H1 (cell line): ENCODE results near the gene PRMT1. TPM values are rescaled to one million over a fixed set of nuclear protein-coding genes. Genes with fewer than 3 reads are reported as not detected.

Experiments used
- BRCA1 ChIP-seq: IDR thresholded peaks from 2 replicates; pipeline ENCODE4 v1.6.1; 2012; ENCODE audit warnings: low read depth, low read length, improper control_type of control experiment
- CREB1 ChIP-seq: IDR thresholded peaks from 2 replicates; pipeline ENCODE4 v1.6.1; 2012; ENCODE audit warnings: inconsistent platforms
- CTBP2 ChIP-seq: IDR thresholded peaks from 2 replicates; pipeline ENCODE4 v1.7.0; 2011; ENCODE audit warnings: borderline replicate concordance, mild to moderate bottlenecking, moderate library complexity, mixed read lengths, low read length; ENCODE audit not compliant: insufficient read depth, insufficient read length
- CTCF ChIP-seq, 3 experiments: IDR thresholded peaks; 1 replicate in 2 of 3; 2 replicates in 1 of 3; pipeline versions ENCODE4 v1.5.1 to v1.6.1; 2011; ENCODE audit warnings: low read length in 3 of 3, mild to moderate bottlenecking in 3 of 3, inconsistent platforms in 2 of 3, low read depth in 1 of 3, moderate library complexity in 1 of 3; ENCODE audit not compliant: insufficient read depth in 1 of 3; ENCODE audit errors: control extremely low read depth in 1 of 3
- EP300 ChIP-seq, 2 experiments: IDR thresholded peaks; 1 replicate in 1 of 2; 2 replicates in 1 of 2; pipeline ENCODE4 v1.6.1; 2011 to 2012; ENCODE audit warnings: low read depth in 2 of 2, low read length in 2 of 2, mild to moderate bottlenecking in 2 of 2, borderline replicate concordance in 1 of 2, inconsistent platforms in 1 of 2, moderate library complexity in 1 of 2
- EZH2 ChIP-seq: fragments of 200-600 bp; sonication (generic); IDR thresholded peaks from 2 replicates; pipeline ENCODE4 v1.7.1; 2012; ENCODE audit warnings: low read depth, mild to moderate bottlenecking, moderate library complexity, low read length, inconsistent platforms; ENCODE audit not compliant: severe bottlenecking
- POLR2AphosphoS5 ChIP-seq: IDR thresholded peaks from 2 replicates; pipeline ENCODE4 v1.6.1; 2011; ENCODE audit warnings: low read depth, low read length
- TAF1 ChIP-seq: IDR thresholded peaks from 2 replicates; pipeline ENCODE4 v1.6.1; 2011; ENCODE audit warnings: mild to moderate bottlenecking, low read depth, low read length
- polyA plus RNA-seq, 7 experiments: library from polyadenylated mRNA; depleted of rRNA in 3 of 7; stranded (reverse) in 5 of 7; unstranded in 2 of 7; fragments of >200 nt in 5 of 7; fragments of 200-250 nt in 2 of 7; gene quantifications; 1 replicate in 5 of 7; 2 replicates in 1 of 7; 4 replicates in 1 of 7; pipeline versions ENCODE4 v1.2.1 to v1.2.3, GENCODE V29; 2011 to 2013; ENCODE audit warnings: missing spikeins in 2 of 7, mixed read lengths in 2 of 7
- total RNA-seq: library from RNA; stranded (reverse); fragmentation: NEBNext Ultra II Directional; extraction: Animal tissue kit (Norgen Biotek cat#: 25700); gene quantifications from 2 replicates; pipeline ENCODE4 v1.2.1, GENCODE V29; 2021
- TF ChIP-seq, protein P1 (sequence below): fragments of 300-600 bp; sonication (generic); IDR thresholded peaks from 2 replicates; pipeline ENCODE4 v1.7.1; 2012; ENCODE audit warnings: low read length, moderate library complexity, mild to moderate bottlenecking, inconsistent platforms; ENCODE audit not compliant: insufficient replicate concordance

The PRMT1 gene
- total and polyA plus RNA-seq, 2 of the 8 experiments (the other 6 are each of a cell fraction or from before 2014, with no cell fraction given): 561 to 1,215 TPM

DNA sequence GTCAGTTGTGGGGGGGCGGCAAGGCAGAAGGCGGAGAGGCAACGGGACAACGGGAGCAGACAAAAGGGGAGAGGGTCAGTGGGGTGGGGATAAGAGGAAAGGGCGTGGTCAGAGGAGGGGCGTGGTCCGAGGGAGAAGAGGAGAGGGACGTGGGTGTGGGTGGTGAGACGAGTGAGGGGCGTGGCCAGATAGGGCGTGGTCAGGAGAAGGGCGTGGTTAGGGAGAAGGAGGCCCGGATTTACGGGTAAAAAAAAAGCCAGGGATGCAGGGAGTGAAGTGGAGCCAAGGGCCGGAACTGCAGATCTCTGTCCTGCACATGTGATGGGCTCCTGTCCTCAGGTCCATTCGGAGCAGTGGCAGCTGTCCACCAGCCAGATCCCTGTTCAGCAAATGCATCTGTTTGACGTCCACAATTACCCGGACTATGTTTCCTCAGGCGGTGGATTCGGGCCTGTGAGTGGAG is 35.4 kb downstream of the PRMT1 start (continued):
- TF ChIP-seq, protein P1, sequence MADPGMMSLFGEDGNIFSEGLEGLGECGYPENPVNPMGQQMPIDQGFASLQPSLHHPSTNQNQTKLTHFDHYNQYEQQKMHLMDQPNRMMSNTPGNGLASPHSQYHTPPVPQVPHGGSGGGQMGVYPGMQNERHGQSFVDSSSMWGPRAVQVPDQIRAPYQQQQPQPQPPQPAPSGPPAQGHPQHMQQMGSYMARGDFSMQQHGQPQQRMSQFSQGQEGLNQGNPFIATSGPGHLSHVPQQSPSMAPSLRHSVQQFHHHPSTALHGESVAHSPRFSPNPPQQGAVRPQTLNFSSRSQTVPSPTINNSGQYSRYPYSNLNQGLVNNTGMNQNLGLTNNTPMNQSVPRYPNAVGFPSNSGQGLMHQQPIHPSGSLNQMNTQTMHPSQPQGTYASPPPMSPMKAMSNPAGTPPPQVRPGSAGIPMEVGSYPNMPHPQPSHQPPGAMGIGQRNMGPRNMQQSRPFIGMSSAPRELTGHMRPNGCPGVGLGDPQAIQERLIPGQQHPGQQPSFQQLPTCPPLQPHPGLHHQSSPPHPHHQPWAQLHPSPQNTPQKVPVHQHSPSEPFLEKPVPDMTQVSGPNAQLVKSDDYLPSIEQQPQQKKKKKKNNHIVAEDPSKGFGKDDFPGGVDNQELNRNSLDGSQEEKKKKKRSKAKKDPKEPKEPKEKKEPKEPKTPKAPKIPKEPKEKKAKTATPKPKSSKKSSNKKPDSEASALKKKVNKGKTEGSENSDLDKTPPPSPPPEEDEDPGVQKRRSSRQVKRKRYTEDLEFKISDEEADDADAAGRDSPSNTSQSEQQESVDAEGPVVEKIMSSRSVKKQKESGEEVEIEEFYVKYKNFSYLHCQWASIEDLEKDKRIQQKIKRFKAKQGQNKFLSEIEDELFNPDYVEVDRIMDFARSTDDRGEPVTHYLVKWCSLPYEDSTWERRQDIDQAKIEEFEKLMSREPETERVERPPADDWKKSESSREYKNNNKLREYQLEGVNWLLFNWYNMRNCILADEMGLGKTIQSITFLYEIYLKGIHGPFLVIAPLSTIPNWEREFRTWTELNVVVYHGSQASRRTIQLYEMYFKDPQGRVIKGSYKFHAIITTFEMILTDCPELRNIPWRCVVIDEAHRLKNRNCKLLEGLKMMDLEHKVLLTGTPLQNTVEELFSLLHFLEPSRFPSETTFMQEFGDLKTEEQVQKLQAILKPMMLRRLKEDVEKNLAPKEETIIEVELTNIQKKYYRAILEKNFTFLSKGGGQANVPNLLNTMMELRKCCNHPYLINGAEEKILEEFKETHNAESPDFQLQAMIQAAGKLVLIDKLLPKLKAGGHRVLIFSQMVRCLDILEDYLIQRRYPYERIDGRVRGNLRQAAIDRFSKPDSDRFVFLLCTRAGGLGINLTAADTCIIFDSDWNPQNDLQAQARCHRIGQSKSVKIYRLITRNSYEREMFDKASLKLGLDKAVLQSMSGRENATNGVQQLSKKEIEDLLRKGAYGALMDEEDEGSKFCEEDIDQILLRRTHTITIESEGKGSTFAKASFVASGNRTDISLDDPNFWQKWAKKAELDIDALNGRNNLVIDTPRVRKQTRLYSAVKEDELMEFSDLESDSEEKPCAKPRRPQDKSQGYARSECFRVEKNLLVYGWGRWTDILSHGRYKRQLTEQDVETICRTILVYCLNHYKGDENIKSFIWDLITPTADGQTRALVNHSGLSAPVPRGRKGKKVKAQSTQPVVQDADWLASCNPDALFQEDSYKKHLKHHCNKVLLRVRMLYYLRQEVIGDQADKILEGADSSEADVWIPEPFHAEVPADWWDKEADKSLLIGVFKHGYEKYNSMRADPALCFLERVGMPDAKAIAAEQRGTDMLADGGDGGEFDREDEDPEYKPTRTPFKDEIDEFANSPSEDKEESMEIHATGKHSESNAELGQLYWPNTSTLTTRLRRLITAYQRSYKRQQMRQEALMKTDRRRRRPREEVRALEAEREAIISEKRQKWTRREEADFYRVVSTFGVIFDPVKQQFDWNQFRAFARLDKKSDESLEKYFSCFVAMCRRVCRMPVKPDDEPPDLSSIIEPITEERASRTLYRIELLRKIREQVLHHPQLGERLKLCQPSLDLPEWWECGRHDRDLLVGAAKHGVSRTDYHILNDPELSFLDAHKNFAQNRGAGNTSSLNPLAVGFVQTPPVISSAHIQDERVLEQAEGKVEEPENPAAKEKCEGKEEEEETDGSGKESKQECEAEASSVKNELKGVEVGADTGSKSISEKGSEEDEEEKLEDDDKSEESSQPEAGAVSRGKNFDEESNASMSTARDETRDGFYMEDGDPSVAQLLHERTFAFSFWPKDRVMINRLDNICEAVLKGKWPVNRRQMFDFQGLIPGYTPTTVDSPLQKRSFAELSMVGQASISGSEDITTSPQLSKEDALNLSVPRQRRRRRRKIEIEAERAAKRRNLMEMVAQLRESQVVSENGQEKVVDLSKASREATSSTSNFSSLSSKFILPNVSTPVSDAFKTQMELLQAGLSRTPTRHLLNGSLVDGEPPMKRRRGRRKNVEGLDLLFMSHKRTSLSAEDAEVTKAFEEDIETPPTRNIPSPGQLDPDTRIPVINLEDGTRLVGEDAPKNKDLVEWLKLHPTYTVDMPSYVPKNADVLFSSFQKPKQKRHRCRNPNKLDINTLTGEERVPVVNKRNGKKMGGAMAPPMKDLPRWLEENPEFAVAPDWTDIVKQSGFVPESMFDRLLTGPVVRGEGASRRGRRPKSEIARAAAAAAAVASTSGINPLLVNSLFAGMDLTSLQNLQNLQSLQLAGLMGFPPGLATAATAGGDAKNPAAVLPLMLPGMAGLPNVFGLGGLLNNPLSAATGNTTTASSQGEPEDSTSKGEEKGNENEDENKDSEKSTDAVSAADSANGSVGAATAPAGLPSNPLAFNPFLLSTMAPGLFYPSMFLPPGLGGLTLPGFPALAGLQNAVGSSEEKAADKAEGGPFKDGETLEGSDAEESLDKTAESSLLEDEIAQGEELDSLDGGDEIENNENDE: no peak
- TF ChIP-seq EP300 (IDR thresholded peaks at IDR 0.05; ENCODE audit: borderline replicate concordance in 1 of 2, low read depth in 2 of 2, low read length in 2 of 2): no peak
- no peak for TF ChIP-seq CREB1
- TF ChIP-seq CTCF (IDR thresholded peaks at IDR 0.05; ENCODE audit: control extremely low read depth in 1 of 3, insufficient read depth in 1 of 3, low read depth in 1 of 3, low read length in 3 of 3): no peak
- no peak for TF ChIP-seq TAF1
- no peak for TF ChIP-seq POLR2AphosphoS5
- TF ChIP-seq BRCA1: no peak
- no peak for TF ChIP-seq CTBP2
- TF ChIP-seq EZH2: no peak
